ENCODE results near the gene PLCB4. TPM values are rescaled to one million over a fixed set of nuclear protein-coding genes. Genes with fewer than 3 reads are reported as not detected.

Gene PLCB4
- total RNA-seq, 1 experiment from 2014 or later = 14.9 TPM

DNA sequence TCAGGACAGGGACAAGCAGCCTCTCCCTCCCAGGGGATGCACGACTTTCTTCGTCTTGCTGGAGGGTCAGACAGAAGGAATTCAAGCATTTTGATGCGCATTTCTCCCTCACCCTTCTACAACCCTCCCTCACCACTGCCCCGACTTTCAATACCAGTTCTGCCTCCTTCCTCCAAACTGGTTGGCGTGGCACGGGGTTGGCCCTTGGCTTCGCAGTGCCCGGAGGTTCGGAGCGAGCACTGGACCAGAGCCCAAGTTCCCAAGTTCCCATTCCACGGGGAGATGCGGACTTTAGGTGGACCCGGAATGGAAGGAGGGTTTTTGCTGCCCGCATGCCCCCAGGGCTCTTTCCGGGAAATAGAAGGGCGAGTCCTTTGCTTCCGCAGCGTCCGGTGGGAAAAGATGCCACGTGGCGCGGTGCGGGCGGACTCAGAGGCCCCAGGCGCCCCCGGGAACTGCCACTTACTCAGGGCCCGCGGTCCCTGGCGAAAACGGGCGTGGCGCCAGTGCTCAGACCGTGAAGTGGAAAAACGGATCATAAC lies 437.5 kb downstream of the PLCB4 start:
- H3K4me2 ChIP-seq = no peak overlapping the region
- intact Hi-C loops (cut with micrococcal nuclease; ENCODE audit: unreplicated experiment) = no loop called here
- CTCF ChIA-PET = no interaction called here

DNA sequence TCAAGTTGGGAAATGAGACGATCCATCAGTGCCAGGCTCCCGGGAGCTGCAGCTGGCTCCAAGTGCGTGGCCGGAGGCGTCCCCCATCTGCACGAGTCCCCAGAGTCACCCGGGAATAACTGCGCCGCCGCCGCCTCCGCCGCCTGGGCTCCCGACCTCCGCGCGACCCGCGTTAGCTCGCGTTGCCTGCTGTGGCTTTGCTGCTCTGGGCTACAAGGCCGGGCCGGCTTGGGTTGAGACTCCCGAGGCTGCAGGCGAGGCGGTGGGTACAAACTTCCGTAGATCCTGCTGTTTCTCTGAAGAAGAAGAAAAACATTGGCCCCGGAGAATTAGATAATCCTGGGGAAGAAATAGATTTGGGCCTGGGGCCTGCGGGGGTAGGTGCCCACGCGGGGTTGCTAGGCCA lies 438.1 kb downstream of the PLCB4 start:
- H3K4me2 ChIP-seq = no peak overlapping the region
- H3K4me3 ChIP-seq = no peak overlapping the region
- no peaks in the 10 kb centered on the region for H3K9me3 ChIP-seq (ENCODE audit: insufficient read depth, low read depth)
- H3F3A ChIP-seq (ENCODE audit: insufficient read depth, low read depth) = no peaks in the 10 kb centered on the region
- no peaks in the 10 kb centered on the region for H3K79me2 ChIP-seq (ENCODE audit: low read depth)
- no peaks in the 10 kb centered on the region for H4K20me1 ChIP-seq (ENCODE audit: insufficient read depth)
- BruUV-seq (replicated peaks) = no TSS peak
- DNase-seq = no peak
- H3K27ac ChIP-seq = no peak overlapping the region
- no peaks in the 10 kb centered on the region for H3K36me3 ChIP-seq (ENCODE audit: low read depth)
- intact Hi-C loops (cut with micrococcal nuclease; ENCODE audit: unreplicated experiment) = no loop called here
- POLR2A ChIA-PET (ENCODE audit: unreplicated experiment) = no interaction called here
- peaks cover 79% of the 10 kb centered on the region for H3K27me3 ChIP-seq (ENCODE audit: insufficient read depth, low read depth)
- no peak for TF ChIP-seq EZH2 (IDR thresholded peaks at IDR 0.05; ENCODE audit: low read depth)
- TF ChIP-seq, protein P1, sequence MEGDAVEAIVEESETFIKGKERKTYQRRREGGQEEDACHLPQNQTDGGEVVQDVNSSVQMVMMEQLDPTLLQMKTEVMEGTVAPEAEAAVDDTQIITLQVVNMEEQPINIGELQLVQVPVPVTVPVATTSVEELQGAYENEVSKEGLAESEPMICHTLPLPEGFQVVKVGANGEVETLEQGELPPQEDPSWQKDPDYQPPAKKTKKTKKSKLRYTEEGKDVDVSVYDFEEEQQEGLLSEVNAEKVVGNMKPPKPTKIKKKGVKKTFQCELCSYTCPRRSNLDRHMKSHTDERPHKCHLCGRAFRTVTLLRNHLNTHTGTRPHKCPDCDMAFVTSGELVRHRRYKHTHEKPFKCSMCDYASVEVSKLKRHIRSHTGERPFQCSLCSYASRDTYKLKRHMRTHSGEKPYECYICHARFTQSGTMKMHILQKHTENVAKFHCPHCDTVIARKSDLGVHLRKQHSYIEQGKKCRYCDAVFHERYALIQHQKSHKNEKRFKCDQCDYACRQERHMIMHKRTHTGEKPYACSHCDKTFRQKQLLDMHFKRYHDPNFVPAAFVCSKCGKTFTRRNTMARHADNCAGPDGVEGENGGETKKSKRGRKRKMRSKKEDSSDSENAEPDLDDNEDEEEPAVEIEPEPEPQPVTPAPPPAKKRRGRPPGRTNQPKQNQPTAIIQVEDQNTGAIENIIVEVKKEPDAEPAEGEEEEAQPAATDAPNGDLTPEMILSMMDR (conservative IDR thresholded peaks at IDR 0.05) = no peak
- no peak overlapping the region for H2AFZ ChIP-seq
- H3K4me1 ChIP-seq (replicated peaks; ENCODE audit: insufficient read depth) = no peaks in the 10 kb centered on the region
- CTCF ChIA-PET = no interaction called here
- H3K9me2 ChIP-seq (ENCODE audit: insufficient read depth) = no peaks in the 10 kb centered on the region

More for the DNA sequence above, 437.5 kb downstream of the PLCB4 start:
- no peak overlapping the region for H3K27ac ChIP-seq
- DNase-seq = no peak
- H3K36me3 ChIP-seq (ENCODE audit: low read depth) = no peaks in the 10 kb centered on the region
- POLR2A ChIA-PET (ENCODE audit: unreplicated experiment) = no interaction called here
- H3K9me3 ChIP-seq (ENCODE audit: insufficient read depth, low read depth) = no peaks in the 10 kb centered on the region
- no peaks in the 10 kb centered on the region for H3K4me1 ChIP-seq (replicated peaks; ENCODE audit: insufficient read depth)
- TF ChIP-seq, protein P1 (conservative IDR thresholded peaks at IDR 0.05) = no peak
- TF ChIP-seq EZH2 (IDR thresholded peaks at IDR 0.05; ENCODE audit: low read depth) = no peak
- BruUV-seq (replicated peaks) = no TSS peak
- H3K27me3 ChIP-seq (ENCODE audit: insufficient read depth, low read depth) = peaks cover 74% of the 10 kb centered on the region
- H3F3A ChIP-seq (ENCODE audit: insufficient read depth, low read depth) = no peaks in the 10 kb centered on the region
- H4K20me1 ChIP-seq (ENCODE audit: insufficient read depth) = no peaks in the 10 kb centered on the region
- no peak overlapping the region for H2AFZ ChIP-seq
- no peaks in the 10 kb centered on the region for H3K9me2 ChIP-seq (ENCODE audit: insufficient read depth)
- no peaks in the 10 kb centered on the region for H3K79me2 ChIP-seq (ENCODE audit: low read depth)
- no peak overlapping the region for H3K4me3 ChIP-seq

DNA sequence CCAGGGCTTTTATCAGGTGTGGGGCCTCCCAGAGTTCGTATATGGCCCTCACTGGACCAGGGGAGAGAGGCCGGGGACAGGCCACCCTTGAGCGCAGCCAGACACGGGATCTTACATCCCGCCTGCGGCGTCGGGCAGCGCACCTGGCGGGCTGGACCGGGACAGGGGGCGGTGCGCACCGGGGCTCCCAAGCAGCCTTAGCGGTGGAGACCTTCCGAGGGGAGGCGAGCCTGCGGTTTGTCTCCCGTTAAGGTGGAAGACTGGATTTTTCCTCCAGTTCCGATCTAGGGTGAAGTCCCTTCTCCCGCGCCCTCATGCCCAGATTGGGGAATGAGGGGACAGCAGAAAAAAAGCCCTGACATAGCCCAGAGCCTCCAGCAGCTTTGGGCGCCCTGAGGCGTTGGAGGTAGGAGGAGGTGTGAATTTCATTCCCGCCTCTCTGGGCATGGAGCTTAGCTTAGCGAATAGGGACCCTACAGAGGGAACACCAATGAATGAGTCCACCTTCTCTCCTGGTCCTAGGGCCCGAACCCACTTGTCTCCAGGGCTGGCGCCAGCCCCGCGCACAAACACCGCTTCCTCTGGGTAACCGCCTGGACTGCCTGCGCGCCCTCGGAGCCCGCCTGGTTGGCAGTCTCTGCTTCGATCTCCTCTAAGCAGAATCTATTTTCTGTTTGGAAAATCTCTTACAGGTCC lies 438.8 kb downstream of the PLCB4 start:
- no peak overlapping the region for H3K4me3 ChIP-seq
- no peak overlapping the region for H2AFZ ChIP-seq
- no peaks in the 10 kb centered on the region for H3K9me2 ChIP-seq (ENCODE audit: insufficient read depth)
- H3F3A ChIP-seq (ENCODE audit: insufficient read depth, low read depth) = no peaks in the 10 kb centered on the region
- H3K27me3 ChIP-seq (ENCODE audit: insufficient read depth, low read depth) = peaks cover 78% of the 10 kb centered on the region
- TF ChIP-seq, protein P1 (conservative IDR thresholded peaks at IDR 0.05) = no peak
- no peak for TF ChIP-seq EZH2 (IDR thresholded peaks at IDR 0.05; ENCODE audit: low read depth)
- intact Hi-C loops (cut with micrococcal nuclease; ENCODE audit: unreplicated experiment) = no loop called here
- POLR2A ChIA-PET (ENCODE audit: unreplicated experiment) = no interaction called here
- BruUV-seq (replicated peaks) = no TSS peak
- H3K4me1 ChIP-seq (replicated peaks; ENCODE audit: insufficient read depth) = no peaks in the 10 kb centered on the region
- H3K9me3 ChIP-seq (ENCODE audit: insufficient read depth, low read depth) = no peaks in the 10 kb centered on the region
- no peaks in the 10 kb centered on the region for H3K36me3 ChIP-seq (ENCODE audit: low read depth)
- DNase-seq = no peak
- CTCF ChIA-PET = no interaction called here
- H3K4me2 ChIP-seq = no peak overlapping the region
- H3K27ac ChIP-seq = no peak overlapping the region
- H4K20me1 ChIP-seq (ENCODE audit: insufficient read depth) = no peaks in the 10 kb centered on the region
- H3K79me2 ChIP-seq (ENCODE audit: low read depth) = no peaks in the 10 kb centered on the region

Measured in PC-9 (cell line).